Muscle layer of colon (tissue), 2 donors: ENCODE measurements around the gene TPST1.
"Not testable (repeated sequence)": the region's sequence is repeated elsewhere in the genome, so short reads cannot be mapped to it uniquely, and the experiment has no call there.

Experiments
- H3K27ac ChIP-seq: one replicate; pipeline ENCODE4 v1.7.0; 2013; ENCODE audit warnings: low read depth, mild to moderate bottlenecking, low read length, moderate library complexity
- H3K27me3 ChIP-seq, 2 donors: one replicate each; pipeline ENCODE4 v1.7.0; 2013; ENCODE audit warnings: low read length in 2 of 2, mild to moderate bottlenecking in 2 of 2; ENCODE audit not compliant: insufficient read depth in 2 of 2, control insufficient read depth in 1 of 2
- H3K36me3 ChIP-seq: one replicate; pipeline ENCODE4 v1.7.0; 2013; ENCODE audit warnings: mild to moderate bottlenecking, low read length; ENCODE audit not compliant: insufficient read depth
- H3K4me1 ChIP-seq: one replicate; pipeline ENCODE4 v1.7.0; 2013; ENCODE audit warnings: mild to moderate bottlenecking, low read length; ENCODE audit not compliant: insufficient read depth
- H3K4me3 ChIP-seq, 2 donors: one replicate each; pipeline ENCODE4 v1.7.0; 2013; ENCODE audit warnings: low read length in 2 of 2, low read depth in 1 of 2, mild to moderate bottlenecking in 1 of 2, moderate library complexity in 1 of 2
- H3K9ac ChIP-seq: one replicate; pipeline ENCODE4 v1.7.0; 2013; ENCODE audit warnings: low read length
- H3K9me3 ChIP-seq: one replicate; pipeline ENCODE4 v1.7.0; 2013; ENCODE audit warnings: mild to moderate bottlenecking, low read length
- donor health status: abdominal sarcoma.
- donor health status: Adenocarcinoma of cecum.

The TPST1 gene

DNA sequence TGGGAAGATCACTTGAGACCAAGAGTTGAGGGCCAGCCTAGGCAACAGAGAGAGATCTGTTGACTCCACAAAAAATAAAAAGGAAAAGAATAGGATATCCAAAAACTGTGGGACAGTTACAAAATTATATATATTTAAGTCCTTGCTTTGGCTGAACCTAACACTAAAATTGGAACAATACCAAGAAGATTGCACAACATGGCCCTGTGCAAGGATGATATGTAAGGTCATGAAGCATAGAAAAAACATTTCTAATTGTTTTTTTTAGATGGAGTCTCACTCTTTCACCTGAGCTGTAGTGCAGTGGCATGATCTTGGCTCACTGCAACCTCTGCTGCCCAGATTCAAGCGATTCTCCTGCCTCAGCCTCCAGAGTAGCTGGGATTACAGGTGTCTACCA lies 139.0 kb downstream of the TPST1 start:
- Histone ChIP-seq H3K4me3 (no peak overlapping the region), H3K9me3 (no peaks in the 10 kb centered on the region), H3K27me3 (no peaks in the 10 kb centered on the region), H3K27ac (no peak overlapping the region), H3K36me3 (no peaks in the 10 kb centered on the region), H3K9ac (no peak overlapping the region), H3K4me1 (no peaks in the 10 kb centered on the region)

- H3K9me3 ChIP-seq, result no peaks in the 10 kb centered on the region
- H3K27me3 ChIP-seq, result no peaks in the 10 kb centered on the region
- no peaks in the 10 kb centered on the region for H3K4me1 ChIP-seq
- no peak overlapping the region for H3K27ac ChIP-seq
- no peaks in the 10 kb centered on the region for H3K36me3 ChIP-seq
- no peak overlapping the region for H3K4me3 ChIP-seq
- no peak overlapping the region for H3K9ac ChIP-seq
Measured at GRCh38 chr7:66348531-66348930, 143.4 kb downstream of the TPST1 start.

- no peak overlapping the region for H3K27ac ChIP-seq
- H3K4me3 ChIP-seq, result no peak overlapping the region
- no peaks in the 10 kb centered on the region for H3K4me1 ChIP-seq
Measured at GRCh38 chr7:66348959-66349358, 143.8 kb downstream of the TPST1 start.

GRCh38 chr7:66352071-66352470 lies 146.9 kb downstream of the TPST1 start:
- Histone ChIP-seq H3K9ac (no peak overlapping the region), H3K36me3 (no peaks in the 10 kb centered on the region), H3K4me3 (no peak overlapping the region), H3K9me3 (no peaks in the 10 kb centered on the region), H3K27me3 (no peaks in the 10 kb centered on the region), H3K27ac (no peak overlapping the region), H3K4me1 (no peaks in the 10 kb centered on the region)

More at GRCh38 chr7:66348959-66349358, 143.8 kb downstream of the TPST1 start:
- Histone ChIP-seq H3K9me3 (no peaks in the 10 kb centered on the region), H3K27me3 (no peaks in the 10 kb centered on the region), H3K36me3 (no peaks in the 10 kb centered on the region), H3K9ac (no peak overlapping the region)

GRCh38 chr7:66353547-66353946 lies 148.4 kb downstream of the TPST1 start:
- H3K4me1 ChIP-seq, result no peaks in the 10 kb centered on the region

GRCh38 chr7:66355756-66356155 lies 150.6 kb downstream of the TPST1 start:
- Histone ChIP-seq H3K36me3 (no peaks in the 10 kb centered on the region), H3K27ac (no peak overlapping the region), H3K9me3 (no peaks in the 10 kb centered on the region), H3K9ac (no peak overlapping the region), H3K4me1 (peaks cover 7% of the 10 kb centered on the region), H3K27me3 (no peaks in the 10 kb centered on the region), H3K4me3 (no peak overlapping the region)

More at GRCh38 chr7:66353547-66353946, 148.4 kb downstream of the TPST1 start:
- no peaks in the 10 kb centered on the region for H3K9me3 ChIP-seq
- no peak overlapping the region for H3K27ac ChIP-seq
- no peak overlapping the region for H3K9ac ChIP-seq
- H3K36me3 ChIP-seq, result no peaks in the 10 kb centered on the region
- H3K4me3 ChIP-seq, result no peak overlapping the region
- no peaks in the 10 kb centered on the region for H3K27me3 ChIP-seq

DNA sequence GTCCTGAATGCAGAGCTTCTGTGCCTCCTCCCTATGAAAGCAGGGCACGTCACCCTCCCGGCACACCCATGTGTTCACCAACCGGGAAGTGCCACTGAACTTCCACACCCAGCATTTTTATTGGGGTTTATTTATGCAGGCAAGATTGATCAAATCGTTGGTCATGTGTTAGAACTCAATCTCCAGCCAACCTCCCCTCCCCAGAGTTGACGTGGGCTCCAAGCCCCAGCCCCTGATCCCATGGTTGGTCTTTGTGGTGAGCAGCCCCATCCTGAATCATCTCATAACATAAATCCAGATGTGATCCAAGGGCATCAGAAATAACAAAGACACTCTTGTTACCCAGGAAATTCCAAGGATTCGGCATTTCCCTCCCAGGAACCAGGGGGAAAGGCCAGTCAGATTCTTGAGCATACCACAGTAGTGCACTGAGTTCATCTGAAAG lies 151.2 kb downstream of the TPST1 start:
- H3K27ac ChIP-seq, result no peak overlapping the region
- no peaks in the 10 kb centered on the region for H3K27me3 ChIP-seq
- H3K9me3 ChIP-seq, result no peaks in the 10 kb centered on the region
- H3K9ac ChIP-seq, result no peak overlapping the region
- H3K36me3 ChIP-seq, result no peaks in the 10 kb centered on the region
- peaks cover 7% of the 10 kb centered on the region for H3K4me1 ChIP-seq
- no peak overlapping the region for H3K4me3 ChIP-seq

DNA sequence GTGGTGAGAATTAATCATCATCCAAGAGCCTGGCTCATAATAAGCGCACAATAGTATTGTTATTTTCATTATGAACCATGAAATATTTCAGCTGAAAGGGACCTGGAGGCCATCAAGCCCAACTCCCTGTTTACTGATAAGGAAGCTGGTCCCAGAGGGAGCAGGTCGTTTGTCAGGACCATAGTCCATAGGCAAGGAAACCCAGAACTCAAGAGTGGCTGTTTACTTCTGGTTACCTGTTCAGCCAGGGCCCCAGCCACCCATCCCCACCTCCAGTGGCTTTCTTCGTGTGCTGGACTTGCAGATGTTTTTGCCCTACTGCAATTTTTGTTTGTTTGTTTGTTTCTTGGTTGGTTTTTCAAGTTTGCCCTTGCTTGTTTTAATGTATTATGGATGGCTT lies 152.0 kb downstream of the TPST1 start:
- H3K27ac ChIP-seq, result no peak overlapping the region
- H3K27me3 ChIP-seq, result no peaks in the 10 kb centered on the region
- no peak overlapping the region for H3K4me3 ChIP-seq
- no peaks in the 10 kb centered on the region for H3K36me3 ChIP-seq
- no peaks in the 10 kb centered on the region for H3K9me3 ChIP-seq
- peaks cover 7% of the 10 kb centered on the region for H3K4me1 ChIP-seq
- no peak overlapping the region for H3K9ac ChIP-seq

GRCh38 chr7:66359656-66360211 lies 154.6 kb downstream of the TPST1 start:
- Histone ChIP-seq H3K27me3 (no peaks in the 10 kb centered on the region), H3K4me3 (no peak overlapping the region), H3K9ac (no peak overlapping the region), H3K9me3 (no peaks in the 10 kb centered on the region), H3K36me3 (no peaks in the 10 kb centered on the region), H3K27ac (no peak overlapping the region), H3K4me1 (peaks cover 7% of the 10 kb centered on the region)

- Histone ChIP-seq H3K4me3 (no peak overlapping the region), H3K36me3 (no peaks in the 10 kb centered on the region), H3K9ac (no peak overlapping the region), H3K27ac (no peak overlapping the region), H3K9me3 (no peaks in the 10 kb centered on the region), H3K27me3 (no peaks in the 10 kb centered on the region), H3K4me1 (peaks cover 7% of the 10 kb centered on the region)
Measured at GRCh38 chr7:66362136-66362535, 157.0 kb downstream of the TPST1 start.

DNA sequence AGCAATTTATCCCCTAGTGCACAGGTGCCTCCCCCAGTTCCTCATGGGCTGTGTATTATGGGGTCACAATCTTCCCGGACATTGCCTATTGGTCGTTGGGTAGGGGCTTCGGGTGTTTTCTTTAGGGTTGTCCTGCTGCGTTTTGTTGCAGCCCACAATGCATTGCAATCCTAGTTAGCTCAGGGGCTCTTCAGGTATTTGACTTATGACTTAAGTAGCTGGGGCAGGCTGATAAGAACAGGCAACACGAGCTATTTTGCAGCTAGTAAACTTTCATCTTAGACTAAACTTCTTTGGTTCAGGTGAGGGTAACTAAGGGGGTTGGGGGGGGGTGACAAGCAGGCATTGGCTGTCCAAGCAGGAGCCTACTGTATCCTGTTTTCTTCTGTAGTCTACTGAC lies 158.5 kb downstream of the TPST1 start:
- Histone ChIP-seq H3K4me3 (no peak overlapping the region), H3K9ac (no peak overlapping the region), H3K36me3 (no peaks in the 10 kb centered on the region), H3K4me1 (peaks cover 7% of the 10 kb centered on the region), H3K27me3 (no peaks in the 10 kb centered on the region), H3K27ac (no peak overlapping the region), H3K9me3 (no peaks in the 10 kb centered on the region)

GRCh38 chr7:66365031-66365430 lies 159.9 kb downstream of the TPST1 start:
- not testable (repeated sequence) for H3K4me3 ChIP-seq, H3K4me1 ChIP-seq, H3K9me3 ChIP-seq, H3K27me3 ChIP-seq, H3K27ac ChIP-seq, H3K9ac ChIP-seq, H3K36me3 ChIP-seq
